ENCODE data around the gene GSKIP. TPM values are rescaled to one million over a fixed set of nuclear protein-coding genes. Genes with fewer than 3 reads are reported as not detected.

GSKIP gene
- total RNA-seq, 4 donors from 2014 or later: 11.5 to 33.0 (median 15.7) TPM

- Histone ChIP-seq H3K4me1 (no peaks in the 10 kb centered on the region), H3K4me3 (no peak overlapping the region), H3K27me3 (no peaks in the 10 kb centered on the region), H3K9me3 (no peaks in the 10 kb centered on the region), H3K36me3 (no peaks in the 10 kb centered on the region), H3K27ac (no peak overlapping the region)
- TF ChIP-seq POLR2A (IDR thresholded peaks at IDR 0.05): no peak
- TF ChIP-seq CTCF (IDR thresholded peaks at IDR 0.05): no peak
- DNase-seq: no peak
- intact Hi-C loops (cut with DNase I; ENCODE audit: low total_unique reads): no loop called here
Observed at GRCh38 chr14:96410119-96410518, 46.8 kb downstream of the GSKIP start.

- intact Hi-C loops (cut with DNase I; ENCODE audit: low total_unique reads): no loop called here
- Histone ChIP-seq H3K4me1 (no peaks in the 10 kb centered on the region), H3K27ac (no peak overlapping the region), H3K4me3 (no peak overlapping the region), H3K9me3 (no peaks in the 10 kb centered on the region), H3K27me3 (no peaks in the 10 kb centered on the region), H3K36me3 (no peaks in the 10 kb centered on the region)
- TF ChIP-seq CTCF (IDR thresholded peaks at IDR 0.05) (no peak), POLR2A (IDR thresholded peaks at IDR 0.05) (no peak)
- DNase-seq: no peak
Observed at GRCh38 chr14:96413526-96413925, 50.2 kb downstream of the GSKIP start.

GRCh38 chr14:96415559-96415958 is 52.2 kb downstream of the GSKIP start:
- Histone ChIP-seq H3K27me3 (no peaks in the 10 kb centered on the region), H3K4me3 (no peak overlapping the region), H3K4me1 (no peaks in the 10 kb centered on the region), H3K36me3 (no peaks in the 10 kb centered on the region), H3K27ac (no peak overlapping the region), H3K9me3 (no peaks in the 10 kb centered on the region)
- no peak for TF ChIP-seq POLR2A (IDR thresholded peaks at IDR 0.05)
- no peak for TF ChIP-seq CTCF (IDR thresholded peaks at IDR 0.05)
- intact Hi-C loops (cut with DNase I; ENCODE audit: low total_unique reads): no loop called here
- no peak for DNase-seq

- no peak overlapping the region for H3K4me3 ChIP-seq
- no peak for TF ChIP-seq POLR2A (IDR thresholded peaks at IDR 0.05)
- TF ChIP-seq CTCF (IDR thresholded peaks at IDR 0.05): no peak
- intact Hi-C loops (cut with DNase I; ENCODE audit: low total_unique reads): no loop called here
- no peak for DNase-seq
- no peaks in the 10 kb centered on the region for H3K36me3 ChIP-seq
- no peaks in the 10 kb centered on the region for H3K4me1 ChIP-seq
- no peak overlapping the region for H3K27ac ChIP-seq
- no peaks in the 10 kb centered on the region for H3K27me3 ChIP-seq
- no peaks in the 10 kb centered on the region for H3K9me3 ChIP-seq
Observed at GRCh38 chr14:96416292-96416691, 53.0 kb downstream of the GSKIP start.

GRCh38 chr14:96417254-96417653 is 53.9 kb downstream of the GSKIP start:
- no peaks in the 10 kb centered on the region for H3K36me3 ChIP-seq
- intact Hi-C loops (cut with DNase I; ENCODE audit: low total_unique reads): no loop called here
- H3K4me3 ChIP-seq: no peak overlapping the region
- H3K9me3 ChIP-seq: no peaks in the 10 kb centered on the region
- no peak overlapping the region for H3K27ac ChIP-seq
- H3K4me1 ChIP-seq: no peaks in the 10 kb centered on the region
- H3K27me3 ChIP-seq: no peaks in the 10 kb centered on the region
- no peak for TF ChIP-seq CTCF (IDR thresholded peaks at IDR 0.05)
- TF ChIP-seq POLR2A (IDR thresholded peaks at IDR 0.05): no peak
- no peak for DNase-seq

Measured in uterus (tissue), 4 donors.